ENCODE results near the gene CKMT1A. TPM values are rescaled to one million over a fixed set of nuclear protein-coding genes. Genes with fewer than 3 reads are reported as not detected.
"Not testable (repeated sequence)": the region's sequence is repeated elsewhere in the genome, so short reads cannot be mapped to it uniquely, and the experiment has no call there.

Gene CKMT1A
- total RNA-seq, 2 experiments from 2014 or later: 0.16 to 6.1 TPM

GRCh38 chr15:43663333-43663732 lies 30.3 kb upstream of the CKMT1A start:
- H3K4me3 ChIP-seq (ENCODE audit: low read depth, low read length, poor library complexity, severe bottlenecking); POLR2A ChIA-PET; H4K20me1 ChIP-seq (ENCODE audit: insufficient read depth, low read length); H3K36me3 ChIP-seq (ENCODE audit: insufficient read depth, low read length); CTCF ChIA-PET (ENCODE audit: unreplicated experiment); H3K79me2 ChIP-seq (ENCODE audit: insufficient read depth, low read depth, low read length); H3K4me1 ChIP-seq (ENCODE audit: insufficient read depth, low read length, poor library complexity, severe bottlenecking); DNase-seq (ENCODE audit: low spot score); H2AFZ ChIP-seq (ENCODE audit: low read length); intact Hi-C loops (cut with micrococcal nuclease; ENCODE audit: unreplicated experiment); H3K27ac ChIP-seq (ENCODE audit: low read depth, low read length, poor library complexity, severe bottlenecking); H3K4me2 ChIP-seq (ENCODE audit: low read length); H3K9me3 ChIP-seq (ENCODE audit: low read length); H3K9me2 ChIP-seq (ENCODE audit: insufficient read depth, low read length): not testable (repeated sequence)
- BruUV-seq (replicated peaks): TSS peak; percentile 56

GRCh38 chr15:43666177-43666576 lies 27.5 kb upstream of the CKMT1A start:
- H3K36me3 ChIP-seq (ENCODE audit: insufficient read depth, low read length); H3K4me3 ChIP-seq (ENCODE audit: low read depth, low read length, poor library complexity, severe bottlenecking); H2AFZ ChIP-seq (ENCODE audit: low read length); H3K79me2 ChIP-seq (ENCODE audit: insufficient read depth, low read depth, low read length); H4K20me1 ChIP-seq (ENCODE audit: insufficient read depth, low read length); H3K4me2 ChIP-seq (ENCODE audit: low read length); intact Hi-C loops (cut with micrococcal nuclease; ENCODE audit: unreplicated experiment); H3K27ac ChIP-seq (ENCODE audit: low read depth, low read length, poor library complexity, severe bottlenecking); DNase-seq (ENCODE audit: low spot score); POLR2A ChIA-PET; CTCF ChIA-PET (ENCODE audit: unreplicated experiment); H3K4me1 ChIP-seq (ENCODE audit: insufficient read depth, low read length, poor library complexity, severe bottlenecking); BruUV-seq (replicated peaks); H3K9me2 ChIP-seq (ENCODE audit: insufficient read depth, low read length); H3K9me3 ChIP-seq (ENCODE audit: low read length): not testable (repeated sequence)

- H4K20me1 ChIP-seq (ENCODE audit: insufficient read depth, low read length); H3K4me2 ChIP-seq (ENCODE audit: low read length); H3K9me3 ChIP-seq (ENCODE audit: low read length); H2AFZ ChIP-seq (ENCODE audit: low read length); DNase-seq (ENCODE audit: low spot score); H3K4me1 ChIP-seq (ENCODE audit: insufficient read depth, low read length, poor library complexity, severe bottlenecking); H3K36me3 ChIP-seq (ENCODE audit: insufficient read depth, low read length); intact Hi-C loops (cut with micrococcal nuclease; ENCODE audit: unreplicated experiment); H3K9me2 ChIP-seq (ENCODE audit: insufficient read depth, low read length); H3K79me2 ChIP-seq (ENCODE audit: insufficient read depth, low read depth, low read length); H3K4me3 ChIP-seq (ENCODE audit: low read depth, low read length, poor library complexity, severe bottlenecking); H3K27ac ChIP-seq (ENCODE audit: low read depth, low read length, poor library complexity, severe bottlenecking); POLR2A ChIA-PET; BruUV-seq (replicated peaks); CTCF ChIA-PET (ENCODE audit: unreplicated experiment): not testable (repeated sequence)
These were observed 19.5 kb upstream of the CKMT1A start for GRCh38 chr15:43674175-43674574.

- H4K20me1 ChIP-seq (ENCODE audit: insufficient read depth, low read length); CTCF ChIA-PET (ENCODE audit: unreplicated experiment); H3K4me2 ChIP-seq (ENCODE audit: low read length); BruUV-seq (replicated peaks); POLR2A ChIA-PET; H3K27ac ChIP-seq (ENCODE audit: low read depth, low read length, poor library complexity, severe bottlenecking); DNase-seq (ENCODE audit: low spot score); H3K9me3 ChIP-seq (ENCODE audit: low read length); H3K9me2 ChIP-seq (ENCODE audit: insufficient read depth, low read length); intact Hi-C loops (cut with micrococcal nuclease; ENCODE audit: unreplicated experiment); H3K79me2 ChIP-seq (ENCODE audit: insufficient read depth, low read depth, low read length); H3K4me1 ChIP-seq (ENCODE audit: insufficient read depth, low read length, poor library complexity, severe bottlenecking); H2AFZ ChIP-seq (ENCODE audit: low read length); H3K4me3 ChIP-seq (ENCODE audit: low read depth, low read length, poor library complexity, severe bottlenecking); H3K36me3 ChIP-seq (ENCODE audit: insufficient read depth, low read length): not testable (repeated sequence)
These were observed 3.9 kb upstream of the CKMT1A start for GRCh38 chr15:43689604-43690301.

GRCh38 chr15:43692679-43693078 lies 980 bp upstream of the CKMT1A start:
- H2AFZ ChIP-seq (ENCODE audit: low read length); H3K36me3 ChIP-seq (ENCODE audit: insufficient read depth, low read length); BruUV-seq (replicated peaks); H3K4me2 ChIP-seq (ENCODE audit: low read length); CTCF ChIA-PET (ENCODE audit: unreplicated experiment); POLR2A ChIA-PET; H4K20me1 ChIP-seq (ENCODE audit: insufficient read depth, low read length); H3K27ac ChIP-seq (ENCODE audit: low read depth, low read length, poor library complexity, severe bottlenecking); H3K4me3 ChIP-seq (ENCODE audit: low read depth, low read length, poor library complexity, severe bottlenecking); H3K4me1 ChIP-seq (ENCODE audit: insufficient read depth, low read length, poor library complexity, severe bottlenecking); H3K9me2 ChIP-seq (ENCODE audit: insufficient read depth, low read length); DNase-seq (ENCODE audit: low spot score); intact Hi-C loops (cut with micrococcal nuclease; ENCODE audit: unreplicated experiment); H3K79me2 ChIP-seq (ENCODE audit: insufficient read depth, low read depth, low read length); H3K9me3 ChIP-seq (ENCODE audit: low read length): not testable (repeated sequence)
